Activated CD8-positive, alpha-beta memory T cell treated with anti-CD3 and anti-CD28 coated beads for 1 hour (primary cell): ENCODE measurements around the gene EGFL8.
A peak's percentile ranks its signal among the peaks of the same experiment; 100 is the strongest.
"Not testable (repeated sequence)": the region's sequence is repeated elsewhere in the genome, so short reads cannot be mapped to it uniquely, and the experiment has no call there.

Experiments used
- DNase-seq, 2 donors: peaks; one replicate each; pipeline ENCODE4 v3.0.0-alpha.2; 2020; ENCODE audit warnings: low read depth in 1 of 2; ENCODE audit errors: extremely low read depth in 1 of 2

Gene EGFL8

DNA sequence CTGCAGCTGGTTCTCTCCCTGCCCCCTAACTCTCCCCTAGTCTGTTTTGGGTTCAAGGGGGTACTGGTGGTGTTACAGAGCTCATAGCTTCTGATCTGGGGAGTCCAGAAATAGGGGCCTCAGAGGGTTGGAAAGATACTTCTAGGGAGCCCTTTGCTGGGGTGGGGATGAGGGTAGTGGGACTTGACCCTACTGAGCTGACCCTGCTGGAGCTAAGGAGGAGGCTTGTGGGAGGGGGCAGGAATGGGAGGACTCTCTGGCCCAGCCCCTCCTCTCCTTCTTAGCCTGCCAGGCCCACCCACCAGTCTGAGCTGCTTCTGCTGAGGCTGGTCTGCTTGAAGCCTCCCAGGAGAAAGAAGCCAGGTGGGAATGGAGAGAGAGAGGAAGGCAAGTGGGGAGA, at the start of gene EGFL8:
EGFL8 (plus strand) TSS at position 301 of the 400 bp plus-strand sequence. CDS start 1,571 bp downstream, outside the sequence.
- no peak for DNase-seq

GRCh38 chr6:32114796-32115195, 49.6 kb upstream of the EGFL8 start:
- no peak for DNase-seq

DNA sequence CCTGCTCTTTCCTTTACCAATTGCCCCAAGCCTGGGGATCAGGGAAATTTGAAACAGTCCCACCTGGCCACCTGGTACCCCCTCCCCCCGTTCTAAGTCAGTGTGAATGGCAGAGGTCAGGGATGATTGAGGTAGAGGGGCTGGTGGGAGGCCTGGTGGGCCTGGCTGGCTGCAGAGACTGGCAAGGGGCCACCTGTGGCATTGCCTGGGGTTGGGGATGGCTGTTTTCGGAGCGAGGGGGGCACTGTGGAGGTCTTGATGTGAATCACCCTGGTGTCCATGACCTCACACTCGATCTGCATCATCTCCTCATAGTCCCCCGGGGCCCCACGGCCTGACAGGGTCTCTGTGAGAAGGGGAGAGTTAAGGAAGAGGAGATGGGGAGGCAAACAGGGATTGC, 48.8 kb upstream of the EGFL8 start:
- no peak for DNase-seq

DNA sequence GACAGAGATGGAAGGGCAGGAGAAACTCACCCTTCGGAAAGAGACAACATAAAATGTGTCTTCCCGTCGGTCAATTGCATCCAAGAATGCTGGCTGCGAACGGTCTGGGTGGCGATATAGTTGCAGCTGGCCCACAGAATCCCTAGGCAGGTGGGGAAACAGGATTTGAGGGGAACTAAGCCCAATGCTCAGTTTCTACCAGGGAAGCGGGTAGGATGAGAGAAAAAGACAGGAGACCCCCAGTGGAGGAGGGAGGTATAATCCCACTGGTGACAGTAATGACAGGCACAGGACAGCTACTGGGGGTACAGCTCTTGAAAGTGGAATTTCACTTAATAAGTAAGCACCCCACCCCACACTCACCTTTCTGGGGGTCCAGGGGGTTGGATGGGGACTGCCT, 47.7 kb upstream of the EGFL8 start:
- DNase-seq = no peak

GRCh38 chr6:32117461-32117860, 46.9 kb upstream of the EGFL8 start:
- DNase-seq = no peak

GRCh38 chr6:32118782-32119628, 45.4 kb upstream of the EGFL8 start:
- peak; percentile 21 to 50 for DNase-seq

DNA sequence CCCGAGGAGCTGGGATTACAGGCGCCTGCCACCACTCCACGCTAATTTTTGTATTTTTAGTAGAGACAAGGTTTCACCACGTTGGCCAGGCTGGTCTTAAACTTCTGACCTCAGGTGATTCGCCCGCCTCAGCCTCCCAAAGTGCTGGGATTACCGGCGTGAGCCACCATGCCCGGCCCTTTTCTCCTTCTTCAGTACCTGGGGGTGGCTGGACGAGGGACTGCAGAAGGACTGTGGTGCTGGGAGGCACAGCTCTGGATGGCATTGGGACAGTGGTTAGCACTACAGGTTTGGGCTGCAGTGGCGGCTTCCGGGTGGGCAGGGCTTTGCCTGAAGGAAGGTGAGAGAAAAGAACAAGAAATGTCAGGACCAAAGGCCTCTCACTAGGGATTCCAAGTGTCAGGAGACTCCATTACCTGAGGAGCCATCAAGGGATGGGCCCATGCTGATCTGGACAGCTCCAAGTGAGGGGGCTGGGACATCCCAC, 43.8 kb upstream of the EGFL8 start:
- DNase-seq = no peak

GRCh38 chr6:32123681-32124080, 40.7 kb upstream of the EGFL8 start:
- no peak for DNase-seq

- DNase-seq = no peak
These were observed 37.5 kb upstream of the EGFL8 start for GRCh38 chr6:32126880-32127279.

DNA sequence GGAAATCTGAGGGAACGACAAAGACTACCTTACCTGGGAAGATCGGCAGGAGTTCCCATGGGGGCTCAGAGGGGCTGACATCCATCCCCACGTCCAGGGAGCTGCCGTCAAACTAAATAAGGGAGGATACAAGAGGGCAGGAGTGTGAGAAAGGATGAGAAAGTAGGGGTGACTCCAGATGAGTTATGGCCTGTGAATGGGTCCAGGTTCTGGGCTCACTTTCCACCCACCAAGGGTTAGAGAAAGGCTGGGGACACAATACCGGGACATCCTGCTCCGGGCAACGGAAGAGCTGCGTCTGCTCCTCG, 37.0 kb upstream of the EGFL8 start:
- DNase-seq = no peak

GRCh38 chr6:32127717-32128592, 36.4 kb upstream of the EGFL8 start, which contains the start of gene ATF6B:
TSS of gene ATF6B (minus strand) at chr6:32128246. CDS start at chr6:32128207, 39 bp downstream.
- DNase-seq = peak; percentile 88 to 94

GRCh38 chr6:32128751-32129296, 35.6 kb upstream of the EGFL8 start:
- no peak for DNase-seq

GRCh38 chr6:32129297-32130088, 34.9 kb upstream of the EGFL8 start:
- DNase-seq = no peak

- DNase-seq = no peak
These were observed 32.9 kb upstream of the EGFL8 start for GRCh38 chr6:32131439-32131948.

- no peak for DNase-seq
These were observed 32.3 kb upstream of the EGFL8 start for GRCh38 chr6:32132110-32132509.

- no peak for DNase-seq
These were observed 30.6 kb upstream of the EGFL8 start for GRCh38 chr6:32133786-32134185.

GRCh38 chr6:32137454-32137853, 26.9 kb upstream of the EGFL8 start:
- DNase-seq = no peak

DNA sequence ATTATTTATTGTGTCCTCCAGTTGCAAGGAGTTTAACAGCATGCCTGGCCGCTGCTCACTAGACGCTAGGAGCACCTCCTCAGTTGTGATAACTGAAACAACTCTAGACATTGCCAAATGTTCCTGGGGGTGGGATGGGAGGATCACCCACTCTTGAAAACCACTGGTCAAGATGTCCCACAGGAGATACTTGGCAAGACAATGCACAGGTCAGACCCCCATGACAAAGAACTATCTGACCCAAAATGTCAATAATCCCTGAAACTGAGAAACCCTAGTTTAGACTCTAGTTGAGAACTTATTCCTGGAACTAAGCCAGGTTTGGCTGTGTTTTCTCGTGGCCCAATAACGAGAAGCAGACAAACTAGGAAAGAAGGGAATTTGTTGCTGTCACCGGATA, 24.8 kb upstream of the EGFL8 start:
- DNase-seq = no peak

DNA sequence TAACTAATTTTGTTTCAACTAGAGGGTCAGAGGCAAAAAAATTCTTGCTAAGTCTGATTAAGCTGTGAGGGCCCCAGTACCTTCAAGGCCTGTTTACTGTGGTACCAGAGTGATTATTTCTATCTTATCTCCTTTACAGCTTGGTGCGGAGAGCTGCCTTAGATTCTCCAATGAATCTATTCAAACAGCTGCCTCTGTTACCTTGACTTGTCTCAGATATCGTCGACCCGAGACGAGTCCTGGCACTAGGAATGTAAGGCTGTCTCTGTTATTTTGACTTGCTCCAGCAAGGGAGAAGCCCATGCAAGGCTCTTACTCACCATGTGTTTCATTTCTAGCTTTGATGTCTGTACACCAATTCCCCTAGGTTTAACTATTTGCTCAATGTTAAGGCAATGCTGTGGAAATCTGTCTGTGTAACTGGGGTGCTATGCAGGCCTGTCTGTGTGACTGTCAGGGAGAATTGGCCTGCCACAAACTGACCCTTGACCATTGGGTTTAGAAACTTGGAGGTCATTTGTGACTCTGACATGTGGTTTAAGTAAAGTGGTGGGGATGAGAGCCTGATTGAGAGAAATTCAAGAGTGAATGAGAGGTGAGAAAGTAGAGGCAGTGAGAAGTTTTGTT, 23.9 kb upstream of the EGFL8 start:
- no peak for DNase-seq

- DNase-seq = not testable (repeated sequence)
These were observed 20.2 kb upstream of the EGFL8 start for GRCh38 chr6:32144238-32144637.
